Endothelial cell of umbilical vein (primary cell): ENCODE results near the gene GADD45GIP1. TPM values are rescaled to one million over a fixed set of nuclear protein-coding genes. Genes with fewer than 3 reads are reported as not detected.

Experiments used
- BruUV-seq: library from RNA; stranded (reverse); fragments of 400-500 nt; replicated peaks from 2 replicates; lab custom pipeline; 2021; lab: Mats Ljungman, UMichigan
- CTCF ChIA-PET: fragments of 300-600, 350-600 bp; sonication (Branson Sonifier 250); formaldehyde crosslinking; loops from one replicate; lab custom pipeline; 2021; ENCODE audit warnings: antibody characterized with exemption, inconsistent platforms; lab: Charles Lee
- POLR2A ChIA-PET: fragments of 300-600, 350-600 bp; sonication (Branson Sonifier 250); formaldehyde crosslinking; loops from one replicate; lab custom pipeline; 2021; ENCODE audit warnings: antibody characterized with exemption, inconsistent platforms; lab: Charles Lee
- DNase-seq: peaks from one replicate; pipeline ENCODE4 v3.0.0-alpha.2; 2011; ENCODE audit warnings: low read depth, low spot score
- FAIRE-seq: peaks from 2 replicates; lab custom pipeline; 2011; peaks lifted over from hg19 to GRCh38; lab: Jason Lieb, UNC
- H2AFZ ChIP-seq: 2 replicates; pipeline ENCODE4 v1.6.0; 2012; ENCODE audit warnings: low read depth, low read length, control low read depth, inconsistent platforms
- H3K27ac ChIP-seq: 2 replicates; pipeline ENCODE4 v1.5.1; 2011; ENCODE audit warnings: low read depth, mild to moderate bottlenecking, control low read depth, low read length, moderate library complexity; ENCODE audit not compliant: insufficient read depth
- H3K27me3 ChIP-seq, 2 experiments: 2 replicates each; pipeline versions ENCODE4 v1.6.0 to v1.6.1; 2011; ENCODE audit warnings: low read length in 2 of 2, mixed read lengths in 1 of 2; ENCODE audit not compliant: control insufficient read depth in 2 of 2, insufficient read depth in 2 of 2
- H3K36me3 ChIP-seq, 2 experiments: 2 replicates in 1 of 2; 3 replicates in 1 of 2; pipeline ENCODE4 v1.5.1; 2011; ENCODE audit warnings: low read length in 2 of 2, mild to moderate bottlenecking in 1 of 2, moderate library complexity in 1 of 2; ENCODE audit not compliant: control insufficient read depth in 2 of 2, insufficient read depth in 2 of 2; ENCODE audit errors: extremely low read depth in 1 of 2
- H3K4me1 ChIP-seq: 3 replicates; pipeline ENCODE4 v1.5.1; 2011; ENCODE audit warnings: mild to moderate bottlenecking, low read length; ENCODE audit not compliant: control insufficient read depth, insufficient read depth; ENCODE audit errors: extremely low read depth
- H3K4me2 ChIP-seq: 2 replicates; pipeline ENCODE4 v1.6.1; 2011; ENCODE audit warnings: low read length, control low read depth, mixed read lengths; ENCODE audit not compliant: insufficient read depth
- H3K4me3 ChIP-seq, 3 experiments: fragments of 200-600 bp in 1 of 3; sonication (generic), shearing (Covaris generic) in 1 of 3; replicated peaks in 1 of 3; 2 replicates each; pipeline ENCODE4 v1.5.1; 2011 to 2016; ENCODE audit warnings: control low read depth in 3 of 3, low read length in 3 of 3, mild to moderate bottlenecking in 2 of 3, inconsistent platforms in 1 of 3, low read depth in 1 of 3, moderate library complexity in 1 of 3; ENCODE audit not compliant: insufficient read depth in 1 of 3
- H3K79me2 ChIP-seq: 2 replicates; pipeline ENCODE4 v1.6.0; 2012; ENCODE audit warnings: low read length, inconsistent platforms; ENCODE audit not compliant: control insufficient read depth, insufficient read depth
- H3K9ac ChIP-seq: replicated peaks from 2 replicates; pipeline ENCODE3; 2011; ENCODE audit warnings: low read length, control low read depth; ENCODE audit not compliant: insufficient read depth; ENCODE audit errors: extremely low read depth
- H3K9me1 ChIP-seq: replicated peaks from 3 replicates; pipeline ENCODE4 v1.6.0; 2011; ENCODE audit warnings: mild to moderate bottlenecking, low read length; ENCODE audit not compliant: control insufficient read depth, insufficient read depth; ENCODE audit errors: extremely low read depth
- H3K9me3 ChIP-seq: replicated peaks from 2 replicates; pipeline ENCODE4 v1.5.1; 2012; ENCODE audit warnings: low read length, inconsistent platforms; ENCODE audit not compliant: control insufficient read depth, insufficient read depth
- H4K20me1 ChIP-seq: replicated peaks from 2 replicates; pipeline ENCODE3; 2011; ENCODE audit warnings: mild to moderate bottlenecking, low read length; ENCODE audit not compliant: control insufficient read depth, insufficient read depth; ENCODE audit errors: extremely low read depth
- CTCF ChIP-seq, 2 donors: IDR thresholded peaks; 1 replicate in 1 of 2; 2 replicates in 1 of 2; pipeline ENCODE4 v1.5.1; 2011; ENCODE audit warnings: low read length in 2 of 2, mild to moderate bottlenecking in 2 of 2, moderate library complexity in 2 of 2, control low read depth in 1 of 2, inconsistent platforms in 1 of 2, low read depth in 1 of 2; ENCODE audit not compliant: insufficient read depth in 1 of 2; ENCODE audit errors: extremely low read depth in 1 of 2
- EZH2 ChIP-seq: IDR thresholded peaks from 2 replicates; pipeline ENCODE4 v1.6.1; 2012; ENCODE audit warnings: borderline replicate concordance, low read depth, mild to moderate bottlenecking, moderate library complexity, low read length, inconsistent platforms; ENCODE audit not compliant: severe bottlenecking
- FOS ChIP-seq: IDR thresholded peaks from 2 replicates; pipeline ENCODE4 v1.6.1; 2011; ENCODE audit warnings: mild to moderate bottlenecking, low read length, moderate library complexity, borderline replicate concordance; ENCODE audit not compliant: insufficient read depth
- GATA2 ChIP-seq: IDR thresholded peaks from 2 replicates; pipeline ENCODE4 v1.7.0; 2011; ENCODE audit warnings: low read depth, mild to moderate bottlenecking, moderate library complexity, mixed read lengths, low read length; ENCODE audit not compliant: insufficient read length, insufficient read depth
- JUN ChIP-seq: IDR thresholded peaks from 2 replicates; pipeline ENCODE4 v1.6.1; 2011; ENCODE audit warnings: borderline replicate concordance, low read depth; ENCODE audit not compliant: insufficient read length, insufficient read depth
- MAX ChIP-seq: IDR thresholded peaks from 2 replicates; pipeline ENCODE4 v1.6.1; 2011; ENCODE audit not compliant: insufficient read depth, insufficient read length
- MYC ChIP-seq: IDR thresholded peaks from one replicate; pipeline ENCODE4 v1.6.1; 2011; ENCODE audit warnings: mild to moderate bottlenecking, low read depth, low read length
- POLR2A ChIP-seq: IDR thresholded peaks from 2 replicates; pipeline ENCODE4 v1.6.1; 2012; ENCODE audit warnings: low read depth, mild to moderate bottlenecking, control low read depth, low read length
- POLR2AphosphoS5 ChIP-seq: IDR thresholded peaks from 2 replicates; pipeline ENCODE4 v1.6.1; 2012; ENCODE audit warnings: low read depth, mild to moderate bottlenecking, control low read depth, low read length, moderate library complexity; ENCODE audit not compliant: insufficient read depth
- dilution Hi-C: fragments of 300-500 bp; cut with MboI; formaldehyde crosslinking; loops from one replicate; pipeline ENCODE4 v1.15.0; 2019; ENCODE audit warnings: low sequenced_read_pairs; ENCODE audit not compliant: extremely low pct_ligation_motif_present
- intact Hi-C: fragments of 100-400 bp; cut with micrococcal nuclease; formaldehyde crosslinking; loops from one replicate; pipeline ENCODE4 v1.10.0; 2022
- polyA plus RNA-seq, 4 experiments: library from polyadenylated mRNA; depleted of rRNA in 3 of 4; stranded (reverse) in 3 of 4; unstranded in 1 of 4; fragments of >200 nt; gene quantifications; 2 replicates each; pipeline versions ENCODE4 v1.2.1 to v1.2.3, GENCODE V29; 2011 to 2012; ENCODE audit warnings: missing spikeins in 1 of 4
- total RNA-seq: library from RNA; stranded (reverse); gene quantifications from 2 replicates; pipeline ENCODE4 v1.2.3, GENCODE V29; 2021

GADD45GIP1 gene
- total and polyA plus RNA-seq, 2 donors (not counting 3 experiments of a cell fraction or from before 2014, with no cell fraction given), result 32.8 to 38.3 TPM

- no peak for DNase-seq
- no peak for TF ChIP-seq POLR2A
- POLR2A ChIA-PET, result no interaction called here
These were observed 40.4 kb upstream of the GADD45GIP1 start for GRCh38 chr19:12997179-12997966.

GRCh38 chr19:12996406-12997094, 39.5 kb upstream of the GADD45GIP1 start:
- intact Hi-C loops, result loop anchor here (1.0 to 2.0 kb wide), 2 partner anchors 16 to 65 kb away; no protein-coding TSS in a partner anchor
- H3K9me3 ChIP-seq, result no peaks in the 10 kb centered on the region
- H3K4me1 ChIP-seq, result peaks cover 5% of the 10 kb centered on the region
- ChIA-PET POLR2A (no interaction called here), CTCF (interaction anchor here (0.8 to 3.7 kb wide), 4 partner anchors 33 to 98 kb away, joined by 3 to 24 read pairs (median 4); no protein-coding TSS in a partner anchor)
- H3K36me3 ChIP-seq, result peaks cover 0 to 3% of the 10 kb centered on the region in 2 experiments
- H2AFZ ChIP-seq, result peak overlapping the region; percentile 47
- no peaks in the 10 kb centered on the region for H3K9me1 ChIP-seq
- H3K27me3 ChIP-seq, result no peaks in the 10 kb centered on the region
- peak overlapping the region; percentile 2 to 85 (median 36) for H3K4me3 ChIP-seq
- DNase-seq (peak; percentile 23), FAIRE-seq (peak; percentile 18)
- TF ChIP-seq JUN (no peak), EZH2 (no peak), CTCF (IDR thresholded peaks at IDR 0.05; ENCODE audit: extremely low read depth in 1 of 2, insufficient read depth in 1 of 2, low read depth in 1 of 2, low read length in 2 of 2) (no peak), POLR2A (no peak), MYC (no peak), GATA2 (no peak), FOS (no peak), MAX (no peak), POLR2AphosphoS5 (no peak)
- no TSS peak for BruUV-seq
- H3K79me2 ChIP-seq, result no peaks in the 10 kb centered on the region
- peak overlapping the region; percentile 18 for H3K4me2 ChIP-seq
- dilution Hi-C loops, result no loop called here
- H3K9ac ChIP-seq, result no peak overlapping the region
- no peak overlapping the region for H3K27ac ChIP-seq
- H4K20me1 ChIP-seq, result no peaks in the 10 kb centered on the region

More at GRCh38 chr19:12997179-12997966, 40.4 kb upstream of the GADD45GIP1 start:
- peaks cover 5% of the 10 kb centered on the region for H3K4me1 ChIP-seq
- H3K36me3 ChIP-seq, result peaks cover 0 to 3% of the 10 kb centered on the region in 2 experiments
- intact Hi-C loops, result loop anchor here (2.0 kb wide), 1 partner anchor 15 kb away; no protein-coding TSS in a partner anchor
- no peaks in the 10 kb centered on the region for H3K27me3 ChIP-seq
- H3K27ac ChIP-seq, result no peak overlapping the region
- H3K9me3 ChIP-seq, result no peaks in the 10 kb centered on the region
- no peaks in the 10 kb centered on the region for H4K20me1 ChIP-seq
- dilution Hi-C loops, result no loop called here
- FAIRE-seq, result no peak
- no peak overlapping the region for H3K4me2 ChIP-seq
- no peak overlapping the region for H3K4me3 ChIP-seq
- no peak overlapping the region for H3K9ac ChIP-seq
- H2AFZ ChIP-seq, result no peak overlapping the region
- no TSS peak for BruUV-seq
- H3K9me1 ChIP-seq, result no peaks in the 10 kb centered on the region
- no peaks in the 10 kb centered on the region for H3K79me2 ChIP-seq
- CTCF ChIA-PET, result interaction anchor here (0.8 kb wide), 1 partner anchor 64 kb away, joined by 4 read pairs; no protein-coding TSS in a partner anchor
